Stimulated activated naive CD8-positive, alpha-beta T cell treated with anti-CD3 and anti-CD28 coated beads, Interleukin-15, Interleukin-2, amounts not matched to agents 100 ng/mL and 50 ng/mL, for 24 hours (primary cell): ENCODE data around the gene RRP1.

Experiments used
- H3K27ac Mint-ChIP-seq: one replicate; pipeline ENCODE4 v1.8.0; 2021; ENCODE audit warnings: mild to moderate bottlenecking, mixed read lengths
- H3K27me3 Mint-ChIP-seq: one replicate; pipeline ENCODE4 v1.8.0; 2021; ENCODE audit warnings: mixed read lengths
- H3K36me3 Mint-ChIP-seq: one replicate; pipeline ENCODE4 v1.8.0; 2021; ENCODE audit warnings: low read depth, mixed read lengths
- H3K4me1 Mint-ChIP-seq: one replicate; pipeline ENCODE4 v1.8.0; 2021; ENCODE audit warnings: low read depth, mixed read lengths
- H3K4me3 Mint-ChIP-seq: one replicate; pipeline ENCODE4 v1.8.0; 2021; ENCODE audit warnings: mild to moderate bottlenecking, mixed read lengths
- H3K9me3 Mint-ChIP-seq: one replicate; pipeline ENCODE4 v1.8.0; 2021; ENCODE audit warnings: mixed read lengths

Gene RRP1

DNA sequence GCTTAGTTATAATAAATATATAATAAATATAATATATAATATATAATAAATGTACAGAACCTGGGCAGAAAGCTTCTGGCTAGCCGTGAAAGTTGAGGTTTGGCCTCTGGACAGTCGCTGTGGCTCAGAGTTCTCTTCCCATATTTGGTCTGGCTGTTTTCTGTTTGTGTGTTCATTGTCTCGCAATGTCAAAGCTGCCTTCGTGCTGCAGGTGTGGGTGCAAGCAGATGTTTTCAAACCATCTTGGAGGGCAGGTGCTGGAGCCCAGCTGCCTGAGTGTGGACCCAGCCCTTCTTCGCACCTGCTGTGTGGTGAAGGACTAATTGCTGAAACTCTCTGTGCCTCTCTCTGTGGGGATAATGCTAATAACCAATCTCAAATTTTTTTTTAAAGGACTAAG lies 9.7 kb upstream of the RRP1 start:
- H3K27me3 Mint-ChIP-seq = no peaks in the 10 kb centered on the region
- peaks cover 52% of the 10 kb centered on the region for H3K4me1 Mint-ChIP-seq
- no peaks in the 10 kb centered on the region for H3K9me3 Mint-ChIP-seq
- H3K4me3 Mint-ChIP-seq = no peak overlapping the region
- H3K36me3 Mint-ChIP-seq = peaks cover 5% of the 10 kb centered on the region
- H3K27ac Mint-ChIP-seq = no peak overlapping the region

GRCh38 chr21:43781846-43782245 lies 7.5 kb upstream of the RRP1 start:
- Mint-ChIP-seq H3K27me3 (no peaks in the 10 kb centered on the region), H3K4me3 (no peak overlapping the region), H3K27ac (peak overlapping the region; percentile 86), H3K4me1 (peaks cover 43% of the 10 kb centered on the region), H3K36me3 (no peaks in the 10 kb centered on the region), H3K9me3 (no peaks in the 10 kb centered on the region)

- Mint-ChIP-seq H3K4me1 (peaks cover 40% of the 10 kb centered on the region), H3K27ac (peak overlapping the region; percentile 86)
Measured at GRCh38 chr21:43782431-43783097, 6.8 kb upstream of the RRP1 start.

DNA sequence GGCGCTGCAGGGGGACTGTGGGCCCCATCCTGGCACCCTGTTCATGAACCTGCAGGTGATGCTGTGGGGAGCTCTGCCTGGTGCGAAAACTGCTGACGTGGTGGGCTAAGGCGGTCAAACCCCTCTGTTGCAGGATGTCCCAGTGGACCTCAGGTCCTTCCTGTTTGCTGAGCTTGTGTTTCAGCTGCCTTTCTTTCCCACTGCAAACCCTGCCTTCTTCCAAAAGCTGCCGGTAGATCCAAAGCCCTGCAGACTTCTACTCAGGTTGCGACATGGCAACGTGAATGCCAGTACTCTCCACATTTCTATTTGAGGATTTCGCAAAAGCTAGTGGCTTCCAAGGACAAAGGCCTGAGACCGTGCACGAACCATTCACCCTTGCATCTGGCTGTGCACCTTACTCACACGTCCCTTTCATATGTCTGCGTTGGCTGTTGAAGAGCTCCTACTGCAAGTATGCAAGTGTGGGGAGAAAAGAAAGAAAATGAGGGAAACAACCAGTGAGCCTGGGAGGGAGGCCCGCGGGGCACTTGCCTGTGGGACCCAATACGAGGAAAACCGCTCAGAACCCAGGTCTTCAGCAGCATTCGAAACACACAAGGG lies 6.2 kb upstream of the RRP1 start:
- Mint-ChIP-seq H3K9me3 (no peaks in the 10 kb centered on the region), H3K27ac (peak overlapping the region; percentile 86), H3K27me3 (no peaks in the 10 kb centered on the region), H3K4me3 (no peak overlapping the region), H3K4me1 (peaks cover 37% of the 10 kb centered on the region), H3K36me3 (no peaks in the 10 kb centered on the region)

More at GRCh38 chr21:43782431-43783097, 6.8 kb upstream of the RRP1 start:
- H3K36me3 Mint-ChIP-seq = no peaks in the 10 kb centered on the region
- peak overlapping the region; percentile 4 for H3K4me3 Mint-ChIP-seq
- H3K27me3 Mint-ChIP-seq = no peaks in the 10 kb centered on the region
- H3K9me3 Mint-ChIP-seq = no peaks in the 10 kb centered on the region

DNA sequence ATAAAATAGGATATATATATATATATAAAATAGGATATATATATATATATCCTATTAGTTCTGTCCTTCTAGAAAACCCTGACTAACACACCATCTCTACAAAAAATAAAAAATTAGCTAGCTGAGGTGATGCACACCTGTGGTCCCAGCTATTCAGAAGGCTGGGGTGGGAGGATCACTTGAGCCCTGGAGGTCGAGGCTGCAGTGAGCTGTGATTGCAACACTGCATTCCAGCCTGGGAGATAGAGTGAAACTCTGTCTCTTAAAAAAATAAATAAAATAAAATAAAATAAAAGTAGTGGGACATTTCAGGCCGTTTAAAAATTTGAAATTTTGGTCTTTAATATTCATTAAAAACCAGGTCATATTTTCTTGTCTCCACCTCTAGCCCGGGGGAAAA lies 4.2 kb upstream of the RRP1 start:
- peaks cover 25% of the 10 kb centered on the region for H3K4me1 Mint-ChIP-seq
- no peaks in the 10 kb centered on the region for H3K27me3 Mint-ChIP-seq
- no peak overlapping the region for H3K4me3 Mint-ChIP-seq
- peaks cover 3% of the 10 kb centered on the region for H3K36me3 Mint-ChIP-seq
- no peak overlapping the region for H3K27ac Mint-ChIP-seq
- no peaks in the 10 kb centered on the region for H3K9me3 Mint-ChIP-seq

GRCh38 chr21:43786300-43786806 lies 3.0 kb upstream of the RRP1 start:
- H3K36me3 Mint-ChIP-seq = peaks cover 13% of the 10 kb centered on the region
- H3K4me3 Mint-ChIP-seq = no peak overlapping the region
- H3K27ac Mint-ChIP-seq = no peak overlapping the region
- H3K27me3 Mint-ChIP-seq = no peaks in the 10 kb centered on the region
- H3K9me3 Mint-ChIP-seq = no peaks in the 10 kb centered on the region
- H3K4me1 Mint-ChIP-seq = peaks cover 36% of the 10 kb centered on the region

GRCh38 chr21:43786807-43787440 lies 2.5 kb upstream of the RRP1 start:
- no peak overlapping the region for H3K27ac Mint-ChIP-seq
- H3K4me1 Mint-ChIP-seq = peaks cover 37% of the 10 kb centered on the region
- H3K9me3 Mint-ChIP-seq = no peaks in the 10 kb centered on the region
- H3K4me3 Mint-ChIP-seq = no peak overlapping the region
- H3K36me3 Mint-ChIP-seq = peaks cover 16% of the 10 kb centered on the region
- H3K27me3 Mint-ChIP-seq = no peaks in the 10 kb centered on the region

DNA sequence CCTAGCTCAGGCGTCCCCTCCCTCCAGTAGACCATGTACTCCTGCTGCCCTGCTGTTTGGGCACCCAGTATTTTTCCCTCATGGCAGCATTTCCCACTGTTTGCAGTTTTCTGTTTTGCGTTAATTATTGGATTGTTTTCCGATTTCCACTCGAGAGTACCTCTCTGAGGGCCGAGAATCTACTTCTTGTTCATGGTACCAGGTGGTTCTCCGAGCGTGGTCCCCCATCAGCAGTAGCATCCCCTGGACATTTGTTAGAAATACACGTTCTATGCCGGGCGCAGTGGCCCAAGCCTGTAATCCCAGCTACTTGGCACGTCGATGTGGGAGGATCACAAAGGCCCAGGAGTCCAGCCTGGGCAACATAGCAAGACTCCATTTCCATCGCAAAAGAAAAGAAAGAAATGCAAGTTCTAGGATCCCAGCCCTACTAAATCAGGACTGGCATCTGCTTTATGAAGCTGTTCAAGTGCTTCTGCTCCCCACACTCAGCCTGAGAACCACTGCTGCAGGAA lies 690 bp downstream of the RRP1 start:
- peaks cover 29% of the 10 kb centered on the region for H3K4me1 Mint-ChIP-seq
- no peaks in the 10 kb centered on the region for H3K27me3 Mint-ChIP-seq
- peak overlapping the region; percentile 98 for H3K27ac Mint-ChIP-seq
- H3K9me3 Mint-ChIP-seq = no peaks in the 10 kb centered on the region
- peaks cover 43% of the 10 kb centered on the region for H3K36me3 Mint-ChIP-seq
- H3K4me3 Mint-ChIP-seq = peak overlapping the region; percentile 99

GRCh38 chr21:43792406-43792805 lies 3.0 kb downstream of the RRP1 start:
- Mint-ChIP-seq H3K27ac (peak overlapping the region; percentile 71), H3K4me3 (peak overlapping the region; percentile 69), H3K36me3 (peaks cover 67% of the 10 kb centered on the region), H3K27me3 (no peaks in the 10 kb centered on the region), H3K9me3 (no peaks in the 10 kb centered on the region), H3K4me1 (peaks cover 29% of the 10 kb centered on the region)

DNA sequence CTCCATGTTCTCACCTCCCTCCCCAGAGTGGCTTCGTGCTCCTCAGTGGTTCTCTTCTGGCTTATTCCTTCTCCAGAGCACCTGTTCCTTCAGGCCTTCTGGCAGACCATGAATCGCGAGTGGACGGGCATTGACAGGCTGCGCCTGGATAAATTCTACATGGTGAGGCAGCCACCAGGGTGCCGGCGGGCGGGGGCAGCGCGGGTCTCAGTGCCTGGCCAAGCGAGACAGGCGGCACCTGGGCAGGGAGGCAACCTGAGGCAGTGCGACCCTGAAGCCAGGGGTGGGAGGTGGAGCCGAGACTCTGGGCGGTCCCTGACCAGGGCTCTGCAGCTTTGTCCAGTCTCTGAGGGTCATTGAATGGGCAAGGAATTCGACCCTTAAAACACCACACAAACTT lies 3.9 kb downstream of the RRP1 start:
- Mint-ChIP-seq H3K27ac (no peak overlapping the region), H3K9me3 (no peaks in the 10 kb centered on the region), H3K27me3 (no peaks in the 10 kb centered on the region), H3K4me3 (no peak overlapping the region), H3K36me3 (peaks cover 74% of the 10 kb centered on the region), H3K4me1 (peaks cover 29% of the 10 kb centered on the region)

GRCh38 chr21:43794311-43794710 lies 4.9 kb downstream of the RRP1 start:
- Mint-ChIP-seq H3K4me1 (peaks cover 29% of the 10 kb centered on the region), H3K4me3 (no peak overlapping the region), H3K36me3 (peaks cover 83% of the 10 kb centered on the region), H3K27me3 (no peaks in the 10 kb centered on the region), H3K9me3 (no peaks in the 10 kb centered on the region), H3K27ac (no peak overlapping the region)

DNA sequence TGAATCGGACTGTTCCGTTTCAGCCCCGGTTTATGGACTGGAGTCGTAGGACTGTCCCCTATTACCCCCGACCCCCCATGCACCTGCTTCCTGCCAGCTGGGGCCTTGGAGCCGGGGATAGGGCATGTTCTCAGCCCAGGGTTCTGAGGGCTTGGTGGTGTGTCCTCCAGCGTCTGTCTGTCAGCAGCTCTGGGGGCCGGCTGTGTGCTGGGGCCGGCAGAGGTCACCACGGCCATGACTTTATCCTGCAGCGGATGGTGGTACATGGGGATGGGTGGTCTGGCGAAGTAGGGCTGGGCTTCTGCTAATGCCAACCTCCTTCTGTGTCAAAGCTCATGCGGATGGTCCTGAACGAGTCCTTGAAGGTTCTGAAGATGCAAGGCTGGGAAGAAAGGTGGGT lies 5.5 kb downstream of the RRP1 start:
- Mint-ChIP-seq H3K4me3 (no peak overlapping the region), H3K36me3 (peaks cover 82% of the 10 kb centered on the region), H3K27me3 (no peaks in the 10 kb centered on the region), H3K9me3 (no peaks in the 10 kb centered on the region), H3K27ac (no peak overlapping the region), H3K4me1 (peaks cover 28% of the 10 kb centered on the region)

DNA sequence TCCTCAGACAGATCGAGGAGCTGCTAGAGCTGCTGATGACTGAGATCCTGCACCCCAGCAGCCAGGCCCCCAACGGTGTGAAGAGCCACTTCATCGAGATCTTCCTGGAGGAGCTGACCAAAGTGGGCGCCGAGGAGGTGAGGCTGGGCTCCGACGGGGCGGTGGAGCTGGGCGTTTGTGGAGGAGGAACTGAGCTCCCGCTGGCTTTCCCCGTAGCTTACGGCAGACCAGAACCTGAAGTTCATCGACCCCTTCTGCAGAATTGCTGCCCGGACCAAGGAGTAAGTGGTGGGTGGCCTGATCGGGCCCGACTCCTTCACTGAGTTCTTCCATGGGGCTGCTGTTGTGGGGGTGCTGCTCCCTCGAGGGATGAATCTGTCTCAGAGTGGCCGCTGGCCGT lies 8.0 kb downstream of the RRP1 start:
- H3K27me3 Mint-ChIP-seq = no peaks in the 10 kb centered on the region
- H3K4me3 Mint-ChIP-seq = no peak overlapping the region
- H3K27ac Mint-ChIP-seq = no peak overlapping the region
- H3K4me1 Mint-ChIP-seq = peaks cover 6% of the 10 kb centered on the region
- H3K9me3 Mint-ChIP-seq = no peaks in the 10 kb centered on the region
- H3K36me3 Mint-ChIP-seq = peaks cover 86% of the 10 kb centered on the region

DNA sequence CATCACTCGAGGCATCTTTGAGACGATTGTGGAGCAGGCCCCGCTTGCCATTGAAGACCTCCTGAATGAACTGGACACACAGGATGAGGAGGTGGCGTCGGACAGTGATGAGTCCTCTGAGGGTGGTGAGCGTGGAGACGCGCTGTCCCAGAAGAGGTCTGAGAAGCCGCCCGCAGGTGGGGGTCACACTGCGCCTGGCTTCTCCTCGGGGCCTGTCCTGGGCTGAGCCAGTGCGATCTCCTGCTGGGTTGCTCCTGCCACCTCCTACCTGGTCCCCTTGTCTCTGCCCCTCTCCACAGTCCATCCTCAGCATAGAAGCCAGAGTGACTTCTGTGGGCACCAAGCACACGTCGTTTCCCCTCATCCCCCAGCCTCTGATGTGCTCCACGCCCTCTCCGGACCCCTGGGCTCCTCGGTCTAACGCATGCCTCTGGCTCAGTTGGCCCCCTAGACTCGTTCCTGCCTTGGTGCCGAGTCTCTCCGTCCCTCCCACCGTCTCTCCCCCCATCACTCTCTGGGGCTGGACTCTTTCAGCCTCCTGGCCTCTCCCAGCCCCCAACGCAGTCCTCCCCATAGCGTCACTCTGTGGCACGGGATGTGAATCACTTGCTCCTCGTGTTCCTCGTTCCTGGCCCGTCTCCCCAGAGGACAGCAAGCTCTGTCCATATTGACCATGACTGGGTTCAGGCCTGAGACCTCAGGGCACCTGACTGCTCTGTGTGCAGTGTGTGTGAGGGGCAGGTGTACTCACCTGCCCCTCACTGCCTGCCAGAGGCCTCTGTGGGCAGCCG lies 8.7 kb downstream of the RRP1 start:
- Mint-ChIP-seq H3K27ac (no peak overlapping the region), H3K4me1 (peaks cover 4% of the 10 kb centered on the region), H3K27me3 (no peaks in the 10 kb centered on the region), H3K36me3 (peaks cover 86% of the 10 kb centered on the region), H3K4me3 (no peak overlapping the region), H3K9me3 (no peaks in the 10 kb centered on the region)
